ENCODE results near the gene GPRIN1. TPM values are rescaled to one million over a fixed set of nuclear protein-coding genes. Genes with fewer than 3 reads are reported as not detected.
"Not testable (repeated sequence)": the region's sequence is repeated elsewhere in the genome, so short reads cannot be mapped to it uniquely, and the experiment has no call there.

Gene GPRIN1
- total RNA-seq, 1 donor from 2014 or later: 0.41 TPM

- intact Hi-C loops (cut with DNase I): no loop called here
- peak; percentile 57 for DNase-seq (ENCODE audit: missing footprints)
- ATAC-seq: no peak
Observed at GRCh38 chr5:176608937-176609723, 826 bp downstream of the GPRIN1 start.

DNA sequence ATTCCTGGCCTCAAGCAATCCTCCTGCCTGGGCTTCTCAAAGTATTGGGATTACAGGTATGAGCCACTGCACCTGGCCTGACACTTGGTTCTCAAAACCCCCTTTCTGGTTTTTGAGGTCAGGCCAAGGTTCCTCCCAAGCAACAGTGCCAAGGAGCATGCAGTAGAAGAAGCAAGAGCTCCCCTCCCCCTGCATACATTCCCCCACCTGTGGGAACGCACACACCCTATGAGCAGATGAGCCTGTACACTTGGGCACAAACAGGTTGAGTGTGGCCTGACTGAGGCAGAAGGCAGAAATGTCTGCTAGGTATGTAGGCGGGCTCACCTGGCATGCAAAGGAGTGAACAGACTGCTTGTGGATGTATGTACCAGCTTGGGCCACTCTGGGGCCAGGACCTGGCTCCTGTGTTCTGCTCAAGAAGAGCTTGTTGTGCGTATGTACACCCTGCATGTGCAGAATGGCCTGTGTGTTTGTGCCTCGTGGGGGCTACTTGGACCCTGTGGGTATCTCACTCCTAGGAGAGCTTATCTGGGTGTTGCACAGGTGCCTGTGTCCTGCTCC is 1.7 kb downstream of the GPRIN1 start:
- intact Hi-C loops (cut with DNase I): no loop called here
- ATAC-seq: no peak

GRCh38 chr5:176606875-176607274 is 3.1 kb downstream of the GPRIN1 start:
- no peak for ATAC-seq
- DNase-seq (ENCODE audit: missing footprints): no peak
- intact Hi-C loops (cut with DNase I): no loop called here

More for the DNA sequence above, 1.7 kb downstream of the GPRIN1 start:
- peak; percentile 28 for DNase-seq (ENCODE audit: missing footprints)

DNA sequence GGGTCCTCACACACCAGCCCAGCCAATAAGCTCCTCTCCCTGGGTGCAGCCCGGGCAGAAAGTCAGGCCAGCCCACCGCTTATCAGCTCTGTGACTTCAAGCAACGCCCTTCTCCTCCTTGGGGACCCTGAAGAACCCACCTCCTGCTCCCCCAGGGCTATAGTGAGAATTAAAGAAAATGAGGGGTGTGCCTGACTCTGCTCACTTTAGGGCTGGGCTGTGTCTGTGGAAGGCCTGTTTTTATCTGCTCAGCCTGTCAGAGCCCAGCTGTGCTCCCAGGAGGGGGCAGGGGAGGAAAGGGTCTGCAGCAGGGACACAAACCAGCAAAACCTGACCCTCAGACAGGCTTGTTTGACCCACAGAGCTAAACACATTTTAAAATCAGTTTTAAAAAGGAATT is 3.9 kb downstream of the GPRIN1 start:
- no peak for ATAC-seq
- intact Hi-C loops (cut with DNase I): no loop called here

DNA sequence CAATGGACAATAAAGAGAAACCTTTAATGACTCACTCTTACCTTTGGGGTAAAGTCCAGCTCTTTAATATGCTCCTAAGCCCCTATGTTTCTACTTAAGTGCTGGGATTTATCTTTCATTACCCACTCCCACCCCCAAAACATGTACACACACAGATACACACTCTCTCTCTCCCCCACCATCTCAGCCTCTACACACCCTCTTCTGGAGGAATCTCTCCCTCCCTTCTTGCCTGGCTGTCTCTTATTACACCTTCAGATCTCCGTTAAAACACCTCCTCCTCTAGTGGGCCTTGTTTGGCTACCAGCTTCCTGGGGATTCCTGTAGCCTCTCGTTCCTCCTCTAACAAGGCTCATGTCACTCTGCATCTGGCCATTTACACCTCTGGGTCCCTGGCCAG is 6.9 kb downstream of the GPRIN1 start:
- DNase-seq (ENCODE audit: missing footprints) (no peak), ATAC-seq (no peak)
- intact Hi-C loops (cut with DNase I): no loop called here

More for the DNA sequence above, 3.9 kb downstream of the GPRIN1 start:
- peak; percentile 37 for DNase-seq (ENCODE audit: missing footprints)

DNA sequence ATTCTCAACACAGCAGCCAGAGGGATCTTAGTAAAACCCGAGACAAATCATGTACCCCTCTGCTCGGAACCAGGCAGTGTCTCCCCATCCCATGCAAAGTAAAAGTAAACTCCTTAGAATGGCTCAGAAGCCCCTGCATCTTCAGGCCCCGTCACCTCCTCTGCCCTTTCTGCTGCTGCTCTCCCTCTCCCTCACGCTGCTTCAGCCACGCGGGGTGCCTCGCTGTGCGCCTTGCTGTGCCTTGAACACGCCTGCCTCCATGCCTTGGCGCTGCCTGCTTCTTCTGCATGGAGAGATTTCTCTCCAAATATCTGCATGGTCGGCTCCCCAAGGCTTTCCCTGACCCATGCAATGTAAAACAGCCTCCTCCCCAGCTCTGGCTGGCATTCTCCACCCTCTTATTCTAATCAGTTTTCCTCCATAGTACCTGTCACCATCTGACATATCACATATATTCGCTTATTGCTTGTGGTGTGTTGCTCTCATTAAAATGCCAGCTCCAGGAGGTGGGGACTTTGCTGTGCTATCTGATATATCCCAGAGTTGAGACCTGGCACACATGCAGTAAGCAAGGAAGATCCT is 8.0 kb downstream of the GPRIN1 start:
- ATAC-seq (no peak), DNase-seq (ENCODE audit: missing footprints) (peak; percentile 47)
- intact Hi-C loops (cut with DNase I): no loop called here

GRCh38 chr5:176599749-176600430 is 10.1 kb downstream of the GPRIN1 start:
- intact Hi-C loops (cut with DNase I); ATAC-seq: not testable (repeated sequence)
- peak; percentile 46 for DNase-seq (ENCODE audit: missing footprints)

DNA sequence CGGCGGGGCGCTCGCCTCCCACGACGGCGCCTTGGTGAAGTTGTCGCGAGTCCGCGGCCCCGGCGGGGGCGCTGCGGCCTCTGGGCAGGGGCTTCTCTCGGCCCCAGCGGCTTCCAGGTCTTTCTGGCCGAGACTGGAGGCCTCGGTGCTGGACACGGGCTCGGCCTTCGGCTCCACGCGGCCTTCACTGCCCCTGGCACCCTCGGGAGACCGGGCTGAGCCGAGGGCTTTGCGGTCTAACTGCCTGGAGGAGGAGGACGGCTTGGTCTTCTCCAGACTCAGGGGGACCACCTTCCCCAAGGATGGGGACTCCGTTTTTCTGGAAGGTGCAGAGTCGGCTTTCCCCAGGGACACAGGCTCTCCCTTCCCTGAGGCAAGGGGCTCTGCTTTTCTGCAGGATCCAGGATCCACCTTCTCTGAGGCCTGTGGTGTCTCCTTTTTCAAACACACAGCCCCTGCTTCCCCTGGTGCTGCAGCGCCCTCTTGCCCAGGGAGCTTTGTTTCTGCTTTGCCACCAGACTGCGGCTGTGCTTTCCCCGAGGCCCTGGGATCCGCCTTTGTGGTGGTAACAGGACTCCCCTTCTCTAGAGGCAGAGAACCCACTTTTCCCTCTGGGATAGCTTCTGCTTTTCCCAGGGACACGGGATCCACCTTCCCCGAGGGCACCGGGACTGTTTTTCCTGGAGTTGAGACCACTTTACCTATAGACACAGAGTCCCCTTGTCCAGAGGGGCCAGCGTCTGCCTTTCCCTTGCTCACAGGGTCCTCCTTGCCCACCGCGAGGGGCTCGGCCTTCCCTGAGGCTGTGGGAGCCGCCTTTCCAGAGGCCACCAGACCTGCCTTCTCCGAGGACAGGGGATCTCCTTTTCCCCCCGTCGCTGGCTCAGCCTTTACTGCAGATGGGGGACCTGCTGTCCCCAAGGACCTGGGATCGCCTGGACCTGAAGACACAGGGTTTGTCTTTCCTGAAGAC is 12.3 kb downstream of the GPRIN1 start:
- intact Hi-C loops (cut with DNase I): no loop called here
- DNase-seq (ENCODE audit: missing footprints): peak; percentile 22
- ATAC-seq: no peak

- DNase-seq (ENCODE audit: missing footprints) (no peak), ATAC-seq (peak; percentile 43)
- intact Hi-C loops (cut with DNase I): no loop called here
Observed at GRCh38 chr5:176596689-176597416, 13.1 kb downstream of the GPRIN1 start.

GRCh38 chr5:176596069-176596644 is 13.8 kb downstream of the GPRIN1 start:
- no peak for ATAC-seq

GRCh38 chr5:176595386-176595943 is 14.5 kb downstream of the GPRIN1 start:
- intact Hi-C loops (cut with DNase I): no loop called here
- DNase-seq (ENCODE audit: missing footprints) (no peak), ATAC-seq (no peak)

More at GRCh38 chr5:176596069-176596644, 13.8 kb downstream of the GPRIN1 start:
- intact Hi-C loops (cut with DNase I): no loop called here
- DNase-seq (ENCODE audit: missing footprints): peak; percentile 23

DNA sequence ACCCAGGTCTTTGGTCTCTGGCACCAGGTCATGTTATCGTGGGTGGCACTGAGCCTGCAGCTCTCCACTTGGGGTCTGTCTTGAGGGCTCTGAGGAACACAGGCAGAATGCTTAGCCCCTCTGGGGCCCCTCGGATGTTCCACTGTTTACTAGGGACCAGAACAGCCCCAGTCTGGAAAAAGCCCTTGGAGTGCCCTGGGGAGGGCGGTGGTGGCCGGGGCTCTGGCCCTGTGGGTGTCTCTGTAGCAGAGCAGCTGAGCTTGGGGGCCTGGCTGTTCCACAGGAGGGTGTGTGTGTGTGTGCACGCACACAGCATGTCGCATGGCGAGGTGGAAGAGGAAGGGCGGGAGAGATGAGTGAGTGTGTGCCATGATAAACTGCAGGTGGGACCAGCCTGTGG is 15.4 kb downstream of the GPRIN1 start:
- DNase-seq (ENCODE audit: missing footprints): no peak
- no peak for ATAC-seq
- intact Hi-C loops (cut with DNase I): no loop called here

DNA sequence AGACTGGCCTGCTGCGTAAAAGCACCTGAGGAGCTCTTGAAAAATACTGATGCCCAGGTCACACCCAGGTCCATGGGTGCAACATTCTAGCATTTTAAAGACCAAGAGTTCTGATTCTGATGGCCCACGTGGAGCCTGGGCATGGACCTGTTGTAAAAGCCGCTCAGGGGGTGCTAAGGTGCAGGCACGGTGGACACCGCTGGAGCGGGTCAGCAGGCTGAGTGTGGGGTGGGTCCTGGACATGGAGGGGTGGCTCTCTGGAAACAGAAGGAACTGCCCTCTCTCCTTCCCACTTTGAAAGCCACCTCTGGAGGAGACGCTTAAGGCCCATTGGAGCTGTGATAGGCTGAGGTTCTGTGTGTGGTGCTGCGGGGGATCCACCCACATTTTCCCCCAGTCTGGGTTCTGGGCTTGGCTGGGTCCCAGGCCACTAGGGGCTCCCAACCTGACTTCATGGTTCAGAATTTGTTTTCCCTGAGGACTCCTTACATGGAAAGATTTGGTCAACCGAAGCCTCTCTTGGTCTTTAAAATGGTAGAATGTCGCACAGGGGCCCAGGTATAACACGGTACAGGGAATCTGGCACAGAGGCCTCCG is 16.6 kb downstream of the GPRIN1 start:
- intact Hi-C loops (cut with DNase I): no loop called here
- no peak for ATAC-seq
- no peak for DNase-seq (ENCODE audit: missing footprints)

GRCh38 chr5:176592573-176592972 is 17.4 kb downstream of the GPRIN1 start:
- intact Hi-C loops (cut with DNase I): no loop called here
- no peak for ATAC-seq
- DNase-seq (ENCODE audit: missing footprints): no peak

GRCh38 chr5:176591667-176592066 is 18.3 kb downstream of the GPRIN1 start:
- ATAC-seq; intact Hi-C loops (cut with DNase I); DNase-seq (ENCODE audit: missing footprints): not testable (repeated sequence)

GRCh38 chr5:176590035-176590717 is 19.8 kb downstream of the GPRIN1 start:
- DNase-seq (ENCODE audit: missing footprints) (no peak), ATAC-seq (no peak)
- intact Hi-C loops (cut with DNase I): no loop called here

Measured in Right ventricle myocardium inferior (tissue), 1 donor.